Tibial nerve (tissue), 4 donors: ENCODE measurements around the gene KIF20B. TPM values are rescaled to one million over a fixed set of nuclear protein-coding genes. Genes with fewer than 3 reads are reported as not detected.

ENCODE experiments used
- DNase-seq, 2 donors: peaks; one replicate each; pipeline ENCODE4 v3.0.0-alpha.2; 2019; ENCODE audit warnings: low spot score in 2 of 2
- H3K27ac ChIP-seq, 4 donors: fragments of 200-600 bp; sonication (generic) in 3 of 4; one replicate each; pipeline ENCODE4 v1.5.1; 2017 to 2019; ENCODE audit warnings: mild to moderate bottlenecking in 1 of 4
- H3K27me3 ChIP-seq, 2 donors: fragments of 200-600 bp; sonication (generic) in 1 of 2; one replicate each; pipeline versions ENCODE4 v1.5.1 to v1.6.0; 2017 to 2019
- H3K36me3 ChIP-seq, 3 donors: fragments of 200-600 bp; sonication (generic); one replicate each; pipeline ENCODE4 v1.5.1; 2018 to 2019
- H3K4me1 ChIP-seq, 4 donors: fragments of 200-600 bp; sonication (generic) in 3 of 4; one replicate each; pipeline ENCODE4 v1.5.1; 2017 to 2019
- H3K4me3 ChIP-seq, 4 donors: fragments of 200-600 bp; sonication (generic) in 3 of 4; one replicate each; pipeline ENCODE4 v1.5.1; 2017 to 2019; ENCODE audit warnings: mild to moderate bottlenecking in 1 of 4, moderate library complexity in 1 of 4
- H3K9me3 ChIP-seq, 4 donors: fragments of 200-600 bp; sonication (generic) in 3 of 4; one replicate each; pipeline ENCODE4 v1.5.1; 2017 to 2019
- EP300 ChIP-seq, 2 donors: sonication (generic); formaldehyde crosslinking; IDR thresholded peaks; one replicate each; pipeline ENCODE4 v1.6.1; 2017; ENCODE audit warnings: antibody characterized with exemption in 2 of 2, mild to moderate bottlenecking in 1 of 2
- POLR2A ChIP-seq, 2 donors: fragments of 450-650 bp; IDR thresholded peaks; one replicate each; pipeline ENCODE4 v1.6.1; 2017; ENCODE audit warnings: antibody characterized with exemption in 2 of 2, mild to moderate bottlenecking in 2 of 2, moderate library complexity in 2 of 2
- WGBS, 2 donors: methylation state at CpG; one replicate each; pipeline ENCODE4 v1.1.5; 2018; 5-methylcytosine and 5-hydroxymethylcytosine counted together
- total RNA-seq, 4 donors: library from RNA; depleted of rRNA; stranded (reverse); fragments of >200 nt; gene quantifications; one replicate each; pipeline ENCODE4 v1.1.0, GENCODE V29; 2016
- TF ChIP-seq, protein P1 (sequence below), 5 experiments: fragments of 200-600 bp in 3 of 5; fragments of 450-650 bp in 2 of 5; sonication (generic) in 3 of 5; IDR thresholded peaks; one replicate each; pipeline ENCODE4 v1.5.1; 2016 to 2019; ENCODE audit warnings: antibody characterized with exemption in 5 of 5, mild to moderate bottlenecking in 3 of 5, moderate library complexity in 2 of 5

Gene KIF20B
- total RNA-seq, 4 donors from 2014 or later = 1.6 to 4.8 (median 2.3) TPM

GRCh38 chr10:89741126-89741762 is 39.9 kb downstream of the KIF20B start:
- Histone ChIP-seq H3K4me3 (no peak overlapping the region), H3K27me3 (no peaks in the 10 kb centered on the region), H3K36me3 (peaks cover 0 to 11% (median 8%) of the 10 kb centered on the region in 3 donors), H3K27ac (no peak overlapping the region), H3K4me1 (peaks cover 0 to 12% (median 0%) of the 10 kb centered on the region in 4 donors), H3K9me3 (no peaks in the 10 kb centered on the region)
- TF ChIP-seq POLR2A (IDR thresholded peaks at IDR 0.05) (no peak), EP300 (IDR thresholded peaks at IDR 0.05) (no peak)
- TF ChIP-seq, protein P1, sequence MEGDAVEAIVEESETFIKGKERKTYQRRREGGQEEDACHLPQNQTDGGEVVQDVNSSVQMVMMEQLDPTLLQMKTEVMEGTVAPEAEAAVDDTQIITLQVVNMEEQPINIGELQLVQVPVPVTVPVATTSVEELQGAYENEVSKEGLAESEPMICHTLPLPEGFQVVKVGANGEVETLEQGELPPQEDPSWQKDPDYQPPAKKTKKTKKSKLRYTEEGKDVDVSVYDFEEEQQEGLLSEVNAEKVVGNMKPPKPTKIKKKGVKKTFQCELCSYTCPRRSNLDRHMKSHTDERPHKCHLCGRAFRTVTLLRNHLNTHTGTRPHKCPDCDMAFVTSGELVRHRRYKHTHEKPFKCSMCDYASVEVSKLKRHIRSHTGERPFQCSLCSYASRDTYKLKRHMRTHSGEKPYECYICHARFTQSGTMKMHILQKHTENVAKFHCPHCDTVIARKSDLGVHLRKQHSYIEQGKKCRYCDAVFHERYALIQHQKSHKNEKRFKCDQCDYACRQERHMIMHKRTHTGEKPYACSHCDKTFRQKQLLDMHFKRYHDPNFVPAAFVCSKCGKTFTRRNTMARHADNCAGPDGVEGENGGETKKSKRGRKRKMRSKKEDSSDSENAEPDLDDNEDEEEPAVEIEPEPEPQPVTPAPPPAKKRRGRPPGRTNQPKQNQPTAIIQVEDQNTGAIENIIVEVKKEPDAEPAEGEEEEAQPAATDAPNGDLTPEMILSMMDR (IDR thresholded peaks at IDR 0.05) = no peak
- no peak for DNase-seq
- WGBS, 2 donors = 88 to 95% methylated on average over 4 of the region's 4 CpGs

DNA sequence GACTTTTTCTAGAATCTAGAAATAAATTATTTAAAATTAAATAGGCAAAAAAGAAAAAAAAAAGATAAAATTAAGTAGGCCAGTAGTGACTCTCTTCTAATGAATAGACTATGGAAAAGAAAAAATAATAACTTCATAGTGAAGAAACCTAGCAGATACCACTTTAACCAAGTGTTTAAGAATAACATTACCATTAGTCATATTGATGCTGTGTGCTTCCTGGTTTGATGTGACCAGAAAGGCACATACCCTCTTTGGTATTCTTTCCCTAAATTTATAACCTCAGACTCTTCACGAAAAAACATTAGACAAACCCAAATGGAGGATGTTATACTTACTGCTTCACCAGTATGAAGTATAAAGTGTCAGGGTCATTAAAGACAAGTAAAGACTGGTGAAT is 42.6 kb downstream of the KIF20B start:
- DNase-seq = no peak

GRCh38 chr10:89745903-89746302 is 44.5 kb downstream of the KIF20B start:
- H3K27ac ChIP-seq = no peak overlapping the region
- WGBS, 2 donors = 82 to 94% methylated on average over 7 of the region's 7 CpGs
- TF ChIP-seq POLR2A (IDR thresholded peaks at IDR 0.05) (no peak), EP300 (IDR thresholded peaks at IDR 0.05) (no peak)
- TF ChIP-seq, protein P1 (IDR thresholded peaks at IDR 0.05) = no peak
- H3K9me3 ChIP-seq = no peaks in the 10 kb centered on the region
- H3K4me1 ChIP-seq = no peaks in the 10 kb centered on the region
- H3K4me3 ChIP-seq = no peak overlapping the region
- DNase-seq = no peak
- no peaks in the 10 kb centered on the region for H3K27me3 ChIP-seq
- peaks cover 0 to 17% (median 10%) of the 10 kb centered on the region in 3 donors for H3K36me3 ChIP-seq

More for the DNA sequence above, 42.6 kb downstream of the KIF20B start:
- Histone ChIP-seq H3K4me3 (no peak overlapping the region), H3K4me1 (peaks cover 0 to under 1% (median 0%) of the 10 kb centered on the region in 4 donors), H3K27me3 (no peaks in the 10 kb centered on the region), H3K36me3 (peaks cover 0 to 17% (median 10%) of the 10 kb centered on the region in 3 donors), H3K27ac (no peak overlapping the region), H3K9me3 (no peaks in the 10 kb centered on the region)
- no peak for TF ChIP-seq POLR2A (IDR thresholded peaks at IDR 0.05)
- no peak for TF ChIP-seq EP300 (IDR thresholded peaks at IDR 0.05)
- TF ChIP-seq, protein P1 (IDR thresholded peaks at IDR 0.05) = no peak
- 61 to 89% methylated on average over 1 of the region's 1 CpG for WGBS, 2 donors

GRCh38 chr10:89750441-89750840 is 49.1 kb downstream of the KIF20B start:
- 65 to 69% methylated on average over 1 of the region's 1 CpG for WGBS, 2 donors
- Histone ChIP-seq H3K27ac (no peak overlapping the region), H3K9me3 (no peaks in the 10 kb centered on the region), H3K27me3 (no peaks in the 10 kb centered on the region), H3K4me1 (no peaks in the 10 kb centered on the region), H3K4me3 (no peak overlapping the region), H3K36me3 (peaks cover 0 to 20% (median 6%) of the 10 kb centered on the region in 3 donors)
- no peak for DNase-seq
- TF ChIP-seq EP300 (IDR thresholded peaks at IDR 0.05) = no peak
- TF ChIP-seq, protein P1 (IDR thresholded peaks at IDR 0.05) = no peak

GRCh38 chr10:89755374-89755773 is 54.0 kb downstream of the KIF20B start:
- TF ChIP-seq EP300 (IDR thresholded peaks at IDR 0.05) = no peak
- TF ChIP-seq, protein P1 (IDR thresholded peaks at IDR 0.05) = no peak
- no peak for TF ChIP-seq POLR2A (IDR thresholded peaks at IDR 0.05)
- H3K9me3 ChIP-seq = no peaks in the 10 kb centered on the region
- H3K27me3 ChIP-seq = no peaks in the 10 kb centered on the region
- 87 to 89% methylated on average over 2 of the region's 2 CpGs for WGBS, 2 donors
- no peaks in the 10 kb centered on the region for H3K4me1 ChIP-seq
- H3K27ac ChIP-seq = no peak overlapping the region
- peaks cover 0 to 18% (median 0%) of the 10 kb centered on the region in 3 donors for H3K36me3 ChIP-seq
- no peak overlapping the region for H3K4me3 ChIP-seq
- no peak for DNase-seq
